ENCODE measurements around the gene RBMS3. TPM values are rescaled to one million over a fixed set of nuclear protein-coding genes. Genes with fewer than 3 reads are reported as not detected.

The RBMS3 gene
- total RNA-seq, 1 experiment from 2014 or later: 8.7 TPM

DNA sequence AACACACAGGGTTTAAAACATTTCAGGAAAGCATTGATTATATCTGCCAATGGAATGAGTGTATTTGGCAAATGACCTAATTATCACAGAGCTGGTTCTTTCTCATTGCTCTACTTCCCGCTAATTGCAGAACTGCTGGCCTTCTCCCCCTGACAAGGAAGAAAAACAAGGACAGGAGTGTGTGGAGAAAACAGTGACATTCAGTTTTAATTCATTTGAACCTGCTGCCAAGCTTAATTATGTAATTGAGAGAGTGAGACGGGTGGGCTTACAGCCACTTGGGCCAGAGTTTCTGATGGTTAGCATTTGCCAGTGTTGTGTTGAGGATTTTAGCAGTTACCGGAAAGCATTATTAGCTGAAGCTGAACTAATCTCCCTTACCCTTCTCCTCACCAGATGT lies 301.4 kb downstream of the RBMS3 start (continued):
- TF ChIP-seq, protein P1, sequence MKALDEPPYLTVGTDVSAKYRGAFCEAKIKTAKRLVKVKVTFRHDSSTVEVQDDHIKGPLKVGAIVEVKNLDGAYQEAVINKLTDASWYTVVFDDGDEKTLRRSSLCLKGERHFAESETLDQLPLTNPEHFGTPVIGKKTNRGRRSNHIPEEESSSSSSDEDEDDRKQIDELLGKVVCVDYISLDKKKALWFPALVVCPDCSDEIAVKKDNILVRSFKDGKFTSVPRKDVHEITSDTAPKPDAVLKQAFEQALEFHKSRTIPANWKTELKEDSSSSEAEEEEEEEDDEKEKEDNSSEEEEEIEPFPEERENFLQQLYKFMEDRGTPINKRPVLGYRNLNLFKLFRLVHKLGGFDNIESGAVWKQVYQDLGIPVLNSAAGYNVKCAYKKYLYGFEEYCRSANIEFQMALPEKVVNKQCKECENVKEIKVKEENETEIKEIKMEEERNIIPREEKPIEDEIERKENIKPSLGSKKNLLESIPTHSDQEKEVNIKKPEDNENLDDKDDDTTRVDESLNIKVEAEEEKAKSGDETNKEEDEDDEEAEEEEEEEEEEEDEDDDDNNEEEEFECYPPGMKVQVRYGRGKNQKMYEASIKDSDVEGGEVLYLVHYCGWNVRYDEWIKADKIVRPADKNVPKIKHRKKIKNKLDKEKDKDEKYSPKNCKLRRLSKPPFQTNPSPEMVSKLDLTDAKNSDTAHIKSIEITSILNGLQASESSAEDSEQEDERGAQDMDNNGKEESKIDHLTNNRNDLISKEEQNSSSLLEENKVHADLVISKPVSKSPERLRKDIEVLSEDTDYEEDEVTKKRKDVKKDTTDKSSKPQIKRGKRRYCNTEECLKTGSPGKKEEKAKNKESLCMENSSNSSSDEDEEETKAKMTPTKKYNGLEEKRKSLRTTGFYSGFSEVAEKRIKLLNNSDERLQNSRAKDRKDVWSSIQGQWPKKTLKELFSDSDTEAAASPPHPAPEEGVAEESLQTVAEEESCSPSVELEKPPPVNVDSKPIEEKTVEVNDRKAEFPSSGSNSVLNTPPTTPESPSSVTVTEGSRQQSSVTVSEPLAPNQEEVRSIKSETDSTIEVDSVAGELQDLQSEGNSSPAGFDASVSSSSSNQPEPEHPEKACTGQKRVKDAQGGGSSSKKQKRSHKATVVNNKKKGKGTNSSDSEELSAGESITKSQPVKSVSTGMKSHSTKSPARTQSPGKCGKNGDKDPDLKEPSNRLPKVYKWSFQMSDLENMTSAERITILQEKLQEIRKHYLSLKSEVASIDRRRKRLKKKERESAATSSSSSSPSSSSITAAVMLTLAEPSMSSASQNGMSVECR (CRISPR knock-in tag; IDR thresholded peaks at IDR 0.05; ENCODE audit: borderline replicate concordance): no peak

GRCh38 chr3:29583861-29584260 lies 303.0 kb downstream of the RBMS3 start:
- Mint-ChIP-seq H3K9me3 (no peaks in the 10 kb centered on the region; the same call in 1 of the 2 replicates), H3K4me1 (no peaks in the 10 kb centered on the region), H3K27ac (no peak overlapping the region), H3K36me3 (no peaks in the 10 kb centered on the region), H3K27me3 (ENCODE audit: low read depth) (no peaks in the 10 kb centered on the region), H3K4me3 (no peak overlapping the region)
- TF ChIP-seq, protein P2, sequence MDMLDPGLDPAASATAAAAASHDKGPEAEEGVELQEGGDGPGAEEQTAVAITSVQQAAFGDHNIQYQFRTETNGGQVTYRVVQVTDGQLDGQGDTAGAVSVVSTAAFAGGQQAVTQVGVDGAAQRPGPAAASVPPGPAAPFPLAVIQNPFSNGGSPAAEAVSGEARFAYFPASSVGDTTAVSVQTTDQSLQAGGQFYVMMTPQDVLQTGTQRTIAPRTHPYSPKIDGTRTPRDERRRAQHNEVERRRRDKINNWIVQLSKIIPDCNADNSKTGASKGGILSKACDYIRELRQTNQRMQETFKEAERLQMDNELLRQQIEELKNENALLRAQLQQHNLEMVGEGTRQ (CRISPR knock-in tag; IDR thresholded peaks at IDR 0.05): no peak
- no peak for TF ChIP-seq NFATC4 (CRISPR knock-in tag; IDR thresholded peaks at IDR 0.05)
- TF ChIP-seq, protein P3, sequence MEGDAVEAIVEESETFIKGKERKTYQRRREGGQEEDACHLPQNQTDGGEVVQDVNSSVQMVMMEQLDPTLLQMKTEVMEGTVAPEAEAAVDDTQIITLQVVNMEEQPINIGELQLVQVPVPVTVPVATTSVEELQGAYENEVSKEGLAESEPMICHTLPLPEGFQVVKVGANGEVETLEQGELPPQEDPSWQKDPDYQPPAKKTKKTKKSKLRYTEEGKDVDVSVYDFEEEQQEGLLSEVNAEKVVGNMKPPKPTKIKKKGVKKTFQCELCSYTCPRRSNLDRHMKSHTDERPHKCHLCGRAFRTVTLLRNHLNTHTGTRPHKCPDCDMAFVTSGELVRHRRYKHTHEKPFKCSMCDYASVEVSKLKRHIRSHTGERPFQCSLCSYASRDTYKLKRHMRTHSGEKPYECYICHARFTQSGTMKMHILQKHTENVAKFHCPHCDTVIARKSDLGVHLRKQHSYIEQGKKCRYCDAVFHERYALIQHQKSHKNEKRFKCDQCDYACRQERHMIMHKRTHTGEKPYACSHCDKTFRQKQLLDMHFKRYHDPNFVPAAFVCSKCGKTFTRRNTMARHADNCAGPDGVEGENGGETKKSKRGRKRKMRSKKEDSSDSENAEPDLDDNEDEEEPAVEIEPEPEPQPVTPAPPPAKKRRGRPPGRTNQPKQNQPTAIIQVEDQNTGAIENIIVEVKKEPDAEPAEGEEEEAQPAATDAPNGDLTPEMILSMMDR (IDR thresholded peaks at IDR 0.05): no peak
- no peak for TF ChIP-seq HMGA2 (CRISPR knock-in tag; IDR thresholded peaks at IDR 0.05)
- TF ChIP-seq HMGXB4 (CRISPR knock-in tag; IDR thresholded peaks at IDR 0.05): no peak
- TF ChIP-seq, protein P4, sequence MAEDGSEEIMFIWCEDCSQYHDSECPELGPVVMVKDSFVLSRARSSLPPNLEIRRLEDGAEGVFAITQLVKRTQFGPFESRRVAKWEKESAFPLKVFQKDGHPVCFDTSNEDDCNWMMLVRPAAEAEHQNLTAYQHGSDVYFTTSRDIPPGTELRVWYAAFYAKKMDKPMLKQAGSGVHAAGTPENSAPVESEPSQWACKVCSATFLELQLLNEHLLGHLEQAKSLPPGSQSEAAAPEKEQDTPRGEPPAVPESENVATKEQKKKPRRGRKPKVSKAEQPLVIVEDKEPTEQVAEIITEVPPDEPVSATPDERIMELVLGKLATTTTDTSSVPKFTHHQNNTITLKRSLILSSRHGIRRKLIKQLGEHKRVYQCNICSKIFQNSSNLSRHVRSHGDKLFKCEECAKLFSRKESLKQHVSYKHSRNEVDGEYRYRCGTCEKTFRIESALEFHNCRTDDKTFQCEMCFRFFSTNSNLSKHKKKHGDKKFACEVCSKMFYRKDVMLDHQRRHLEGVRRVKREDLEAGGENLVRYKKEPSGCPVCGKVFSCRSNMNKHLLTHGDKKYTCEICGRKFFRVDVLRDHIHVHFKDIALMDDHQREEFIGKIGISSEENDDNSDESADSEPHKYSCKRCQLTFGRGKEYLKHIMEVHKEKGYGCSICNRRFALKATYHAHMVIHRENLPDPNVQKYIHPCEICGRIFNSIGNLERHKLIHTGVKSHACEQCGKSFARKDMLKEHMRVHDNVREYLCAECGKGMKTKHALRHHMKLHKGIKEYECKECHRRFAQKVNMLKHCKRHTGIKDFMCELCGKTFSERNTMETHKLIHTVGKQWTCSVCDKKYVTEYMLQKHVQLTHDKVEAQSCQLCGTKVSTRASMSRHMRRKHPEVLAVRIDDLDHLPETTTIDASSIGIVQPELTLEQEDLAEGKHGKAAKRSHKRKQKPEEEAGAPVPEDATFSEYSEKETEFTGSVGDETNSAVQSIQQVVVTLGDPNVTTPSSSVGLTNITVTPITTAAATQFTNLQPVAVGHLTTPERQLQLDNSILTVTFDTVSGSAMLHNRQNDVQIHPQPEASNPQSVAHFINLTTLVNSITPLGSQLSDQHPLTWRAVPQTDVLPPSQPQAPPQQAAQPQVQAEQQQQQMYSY (CRISPR knock-in tag; IDR thresholded peaks at IDR 0.05): no peak
- TF ChIP-seq ZBTB43 (CRISPR knock-in tag; IDR thresholded peaks at IDR 0.05): no peak
- TF ChIP-seq SMAD3 (CRISPR knock-in tag; IDR thresholded peaks at IDR 0.05; ENCODE audit: borderline replicate concordance): no peak
- no peak for TF ChIP-seq SMAD4 (CRISPR knock-in tag; IDR thresholded peaks at IDR 0.05)
- no peak for TF ChIP-seq MXD4 (CRISPR knock-in tag; IDR thresholded peaks at IDR 0.05; ENCODE audit: borderline replicate concordance)
- no peak for TF ChIP-seq FOXP1 (CRISPR knock-in tag; IDR thresholded peaks at IDR 0.05; ENCODE audit: borderline replicate concordance)
- no peak for TF ChIP-seq ZNF423 (CRISPR knock-in tag; IDR thresholded peaks at IDR 0.05)
- no peak for TF ChIP-seq FOXP4 (CRISPR knock-in tag; IDR thresholded peaks at IDR 0.05)
- no peak for TF ChIP-seq NFE2L1 (CRISPR knock-in tag; IDR thresholded peaks at IDR 0.05)
- TF ChIP-seq ETV6 (CRISPR knock-in tag; IDR thresholded peaks at IDR 0.05): no peak
- DNase-seq (ENCODE audit: low spot score): no peak
- no peak for ATAC-seq
- ChIA-PET POLR2A (no interaction called here), CTCF (interaction anchor here (1.6 kb wide), 1 partner anchor 668 kb away, joined by 4 read pairs; no protein-coding TSS in a partner anchor)

Measured in WTC11 (cell line).